PC-9 (cell line): ENCODE data around the gene NOTO.

Experiments used
- CTCF ChIP-seq: fragments of 200-600 bp; sonication (generic); conservative IDR thresholded peaks from 2 replicates; pipeline ENCODE4 v1.6.1; 2017; ENCODE audit warnings: mixed run types, antibody characterized with exemption, mild to moderate bottlenecking, moderate library complexity
- EZH2 ChIP-seq: fragments of 200-600 bp; sonication (generic); IDR thresholded peaks from 2 replicates; pipeline ENCODE4 v1.8.0; 2017; ENCODE audit warnings: antibody characterized with exemption, low read depth

- no peak for TF ChIP-seq CTCF
- no peak for TF ChIP-seq EZH2
Measured at GRCh38 chr2:73210019-73210418, 7.6 kb downstream of the NOTO start.
